Loucy (cell line): ENCODE measurements around the gene FCHSD2.

ENCODE experiments used
- CTCF ChIP-seq: fragments of 200-600 bp; sonication (generic); conservative IDR thresholded peaks from 2 replicates; pipeline ENCODE4 v1.5.1; 2014; ENCODE audit warnings: mild to moderate bottlenecking, antibody characterized with exemption, low read length
- EZH2phosphoT487 ChIP-seq: fragments of 200-600 bp; IDR thresholded peaks from 2 replicates; pipeline ENCODE4 v1.6.1; 2018; ENCODE audit warnings: antibody characterized with exemption, mild to moderate bottlenecking, moderate library complexity, borderline replicate concordance

GRCh38 chr11:72805216-72805615 is 336.9 kb downstream of the FCHSD2 start:
- TF ChIP-seq CTCF, result no peak
- no peak for TF ChIP-seq EZH2phosphoT487
